Fibroblast of the aortic adventitia (primary cell): ENCODE results near the gene NANS. TPM values are rescaled to one million over a fixed set of nuclear protein-coding genes. Genes with fewer than 3 reads are reported as not detected.

ENCODE experiments used
- DNase-seq: peaks from one replicate; pipeline ENCODE4 v3.0.0-alpha.2; 2010; ENCODE audit warnings: low read depth
- H3K4me3 ChIP-seq: 2 replicates; pipeline ENCODE4 v1.5.1; 2011; ENCODE audit warnings: low read depth, mild to moderate bottlenecking, control low read depth, low read length, moderate library complexity
- CTCF ChIP-seq: IDR thresholded peaks from 2 replicates; pipeline ENCODE4 v1.5.1; 2011; ENCODE audit warnings: mild to moderate bottlenecking, low read length, control low read depth, inconsistent platforms; ENCODE audit not compliant: insufficient read depth
- total RNA-seq: library from RNA; depleted of rRNA; stranded (reverse); fragments of >200 nt; gene quantifications from 2 replicates; pipeline ENCODE4 v1.2.3, GENCODE V29; 2012; ENCODE audit warnings: low replicate concordance

NANS gene
- total RNA-seq, 1 donor = 62.5 TPM

GRCh38 chr9:98021306-98022040 is 35.1 kb upstream of the NANS start:
- no peak for DNase-seq
- no peak overlapping the region for H3K4me3 ChIP-seq
- TF ChIP-seq CTCF = no peak

DNA sequence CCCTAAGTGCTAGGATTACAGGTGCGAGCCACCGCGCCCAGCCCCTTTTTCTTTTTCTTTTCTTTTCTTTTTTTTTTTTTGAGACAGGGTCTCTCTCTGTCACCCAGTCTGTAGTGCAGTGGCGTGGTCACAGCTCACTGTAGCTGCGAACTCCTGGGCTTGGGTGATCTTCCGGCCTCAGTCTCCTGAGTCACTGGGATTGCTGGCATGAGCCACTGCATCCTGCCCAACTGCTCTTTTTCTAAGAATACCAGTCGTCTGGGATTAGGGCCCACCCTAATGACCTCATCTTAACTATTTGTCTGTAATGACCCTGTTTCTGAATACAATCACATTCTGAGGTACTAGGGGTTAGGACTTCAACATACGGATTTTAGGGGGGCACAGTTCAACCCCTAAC is 34.1 kb upstream of the NANS start:
- H3K4me3 ChIP-seq = no peak overlapping the region
- DNase-seq = peak; percentile 66
- no peak for TF ChIP-seq CTCF

DNA sequence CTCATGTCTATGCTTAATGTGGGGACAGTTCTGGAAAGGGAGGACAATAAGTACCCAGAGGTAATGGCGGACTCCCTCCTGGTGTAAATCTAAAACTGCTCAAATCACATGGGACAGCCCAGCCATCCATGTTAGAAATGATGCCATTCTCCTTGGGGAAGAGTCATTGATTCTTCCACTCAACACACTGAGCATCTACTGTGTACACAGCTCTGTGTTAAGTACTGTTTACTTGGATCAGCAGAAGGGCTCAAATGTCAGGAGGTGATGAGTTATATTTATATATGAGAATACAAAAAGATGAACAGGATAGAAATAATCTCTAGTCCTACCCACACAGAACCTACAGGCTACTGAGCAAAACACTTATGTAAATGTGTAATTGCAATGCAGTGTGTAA is 31.8 kb upstream of the NANS start:
- no peak for DNase-seq
- TF ChIP-seq CTCF = no peak
- H3K4me3 ChIP-seq = no peak overlapping the region

DNA sequence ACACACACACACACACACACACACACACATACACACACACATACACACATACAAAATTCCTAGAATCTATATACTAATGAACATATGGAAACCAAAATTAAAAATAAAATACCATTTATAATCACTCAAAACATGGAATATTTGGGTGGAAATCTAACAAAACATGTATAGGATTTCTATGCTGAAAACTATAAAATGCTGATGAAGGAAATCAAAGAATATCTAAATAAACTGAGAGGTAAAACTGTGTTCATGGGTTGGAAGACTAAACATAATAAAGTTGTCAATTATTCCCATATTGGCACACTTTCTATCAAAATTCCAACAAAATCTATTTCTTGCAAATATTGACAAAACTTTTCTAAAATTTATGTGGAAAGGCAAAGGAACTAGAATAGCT is 25.4 kb upstream of the NANS start:
- H3K4me3 ChIP-seq = no peak overlapping the region
- DNase-seq = no peak
- TF ChIP-seq CTCF = no peak

- no peak for TF ChIP-seq CTCF
- DNase-seq = peak; percentile 24
- H3K4me3 ChIP-seq = no peak overlapping the region
These were observed 24.6 kb upstream of the NANS start for GRCh38 chr9:98031935-98032334.

- peak; percentile 78 for DNase-seq
- peak overlapping the region; percentile 17 for H3K4me3 ChIP-seq
- TF ChIP-seq CTCF = peak; percentile 78
These were observed 21.7 kb upstream of the NANS start for GRCh38 chr9:98034593-98035546.
